HFF-Myc (cell line): ENCODE measurements around the gene ATOH7.
"Not testable (repeated sequence)": the region's sequence is repeated elsewhere in the genome, so short reads cannot be mapped to it uniquely, and the experiment has no call there.

Experiments used
- DNase-seq: peaks from one replicate; pipeline ENCODE4 v3.0.0-alpha.2; 2011; ENCODE audit warnings: low read depth; ENCODE audit errors: extremely low read depth
- H3K4me3 ChIP-seq: replicated peaks from 2 replicates; pipeline ENCODE4 v1.5.1; 2011; ENCODE audit warnings: low read depth, mild to moderate bottlenecking, control low read depth, low read length
- CTCF ChIP-seq: IDR thresholded peaks from 2 replicates; pipeline ENCODE4 v1.5.1; 2012; ENCODE audit warnings: mild to moderate bottlenecking, low read depth, low read length, control low read depth; ENCODE audit errors: missing control alignments

The ATOH7 gene

GRCh38 chr10:68231817-68232251, at the start of gene ATOH7:
Gene ATOH7, minus strand, starts transcription at chr10:68232113. Its CDS starts 436 bp downstream, at chr10:68231677.
- H3K4me3 ChIP-seq = peak within 1 kb of the TSS; percentile 53
- no peak for DNase-seq

GRCh38 chr10:68280758-68281157, 48.8 kb upstream of the ATOH7 start:
- no peak for TF ChIP-seq CTCF

More at GRCh38 chr10:68231817-68232251, at the start of gene ATOH7:
- no peak for TF ChIP-seq CTCF

GRCh38 chr10:68278906-68279753, 47.2 kb upstream of the ATOH7 start:
- H3K4me3 ChIP-seq, DNase-seq: not testable (repeated sequence)

More at GRCh38 chr10:68280758-68281157, 48.8 kb upstream of the ATOH7 start:
- no peak for DNase-seq
- H3K4me3 ChIP-seq = no peak overlapping the region

GRCh38 chr10:68277814-68278213, 45.9 kb upstream of the ATOH7 start:
- not testable (repeated sequence) for DNase-seq, H3K4me3 ChIP-seq

GRCh38 chr10:68276224-68276623, 44.3 kb upstream of the ATOH7 start:
- no peak for DNase-seq
- no peak for TF ChIP-seq CTCF
- H3K4me3 ChIP-seq = no peak overlapping the region

GRCh38 chr10:68275600-68276126, 43.8 kb upstream of the ATOH7 start:
- H3K4me3 ChIP-seq = no peak overlapping the region
- no peak for DNase-seq
- TF ChIP-seq CTCF = no peak

- no peak for TF ChIP-seq CTCF
- DNase-seq = no peak
- H3K4me3 ChIP-seq = no peak overlapping the region
Observed at GRCh38 chr10:68272833-68273232, 40.9 kb upstream of the ATOH7 start.
